Activated CD8-positive, alpha-beta T cell treated with anti-CD3 and anti-CD28 coated beads, Interleukin-2, amount 10 ng/mL, durations not matched to agents 7 days and 5 days (primary cell): Measurements from ENCODE around the gene ROBO4. TPM values are rescaled to one million over a fixed set of nuclear protein-coding genes. Genes with fewer than 3 reads are reported as not detected.
A peak's percentile ranks its signal among the peaks of the same experiment; 100 is the strongest.

ENCODE experiments used
- ATAC-seq: fragments of 150-1000 bp; cut with Tn5 transposase; one replicate; pipeline ENCODE4 v1.10.0; 2021; ENCODE audit warnings: moderate library complexity
- CTCF ChIA-PET: fragments of 350-600 bp; sonication (Branson Sonifier 250); formaldehyde crosslinking; loops from one replicate; lab custom pipeline; 2021; ENCODE audit warnings: antibody characterized with exemption; lab: Charles Lee
- POLR2A ChIA-PET: fragments of 350-600 bp; sonication (Branson Sonifier 250); formaldehyde crosslinking; loops from one replicate; lab custom pipeline; 2021; ENCODE audit warnings: antibody characterized with exemption; lab: Charles Lee
- DNase-seq: peaks from one replicate; pipeline ENCODE4 v3.0.0-alpha.2; 2020
- H3K27ac Mint-ChIP-seq: one replicate; pipeline ENCODE4 v1.8.0; 2021; ENCODE audit warnings: mild to moderate bottlenecking, mixed read lengths
- H3K27me3 Mint-ChIP-seq: one replicate; pipeline ENCODE4 v1.8.0; 2021; ENCODE audit warnings: low read depth, mixed read lengths
- H3K36me3 Mint-ChIP-seq: one replicate; pipeline ENCODE4 v1.8.0; 2021; ENCODE audit warnings: low read depth, mixed read lengths
- H3K4me1 Mint-ChIP-seq: one replicate; pipeline ENCODE4 v1.8.0; 2021; ENCODE audit warnings: low read depth, mixed read lengths
- H3K4me3 Mint-ChIP-seq: one replicate; pipeline ENCODE4 v1.8.0; 2021; ENCODE audit warnings: mild to moderate bottlenecking, mixed read lengths
- H3K9me3 Mint-ChIP-seq: one replicate; pipeline ENCODE4 v1.8.0; 2022; ENCODE audit warnings: mixed read lengths; ENCODE audit not compliant: insufficient read depth
- total RNA-seq, 2 experiments: library from RNA; stranded (reverse); gene quantifications; one replicate each; pipeline ENCODE4 v1.2.3, GENCODE V29; 2021

Gene ROBO4
- total RNA-seq, 2 experiments from 2014 or later: 0.05 TPM; not detected in 1

DNA sequence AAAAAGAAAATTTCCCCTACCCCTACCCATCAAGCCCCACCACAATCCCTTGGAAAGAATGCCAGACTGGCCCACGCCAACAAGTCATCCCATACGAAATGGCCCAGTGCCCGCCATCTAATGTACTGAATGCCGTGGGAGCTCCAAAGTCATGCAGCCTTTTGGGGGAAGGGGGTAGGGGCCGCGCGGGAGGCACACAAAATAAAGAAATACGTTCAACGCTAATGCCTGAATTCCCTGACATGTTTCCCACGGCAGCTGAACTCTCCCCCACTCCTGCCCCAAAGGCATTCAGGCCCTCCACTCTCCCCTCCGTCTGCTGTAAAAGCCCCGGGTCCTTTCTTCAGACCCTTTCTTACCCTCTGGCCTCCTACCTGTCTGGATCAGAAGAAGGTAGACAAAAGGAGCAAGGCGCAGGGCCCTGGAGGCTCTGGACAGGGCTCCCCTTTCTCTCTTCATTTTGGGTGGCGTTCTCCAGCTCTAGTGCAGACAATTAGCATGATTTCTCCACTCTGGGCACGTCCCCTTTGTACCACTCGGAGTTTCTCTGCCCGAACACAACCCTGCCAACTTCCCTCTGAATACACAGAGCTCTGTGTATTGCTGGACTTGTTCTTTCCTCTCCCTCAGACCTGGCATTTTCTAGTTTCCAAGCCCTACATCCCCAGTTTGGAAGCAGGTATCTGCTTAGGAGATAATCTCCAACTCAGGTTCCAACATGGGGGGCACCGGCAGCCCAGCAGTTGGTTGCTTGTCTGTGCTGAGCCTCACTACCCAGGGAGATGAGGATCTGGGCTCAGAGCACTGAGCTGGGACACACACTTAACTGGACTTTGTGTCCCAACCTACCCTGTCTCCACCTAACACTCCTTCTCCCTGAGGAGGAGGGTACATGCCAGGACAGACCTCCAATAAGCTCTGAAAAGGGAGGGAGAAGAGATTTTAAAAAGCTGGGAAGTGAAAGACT lies 38.2 kb upstream of the ROBO4 start, which contains the start of gene HEPACAM:
TSS of gene HEPACAM (minus strand) at position 500 of the 967 bp plus-strand sequence. CDS start at position 459, 41 bp downstream.
- peaks cover 10% of the 10 kb centered on the region for H3K27me3 Mint-ChIP-seq
- H3K9me3 Mint-ChIP-seq: no peaks in the 10 kb centered on the region
- POLR2A ChIA-PET: interaction anchor here (0.6 to 1.8 kb wide), 2 partner anchors 9 to 18 kb away, joined by 4 read pairs; partner anchors contain the start of gene CCDC15
- ATAC-seq (no peak), DNase-seq (no peak)
- H3K4me1 Mint-ChIP-seq: peaks cover 5% of the 10 kb centered on the region
- H3K4me3 Mint-ChIP-seq: no peak within 1 kb of the TSS
- CTCF ChIA-PET: interaction anchor here (1.1 to 3.1 kb wide), 4 partner anchors 9 to 59 kb away, joined by 3 to 10 read pairs (median 9); no protein-coding TSS in a partner anchor
- H3K36me3 Mint-ChIP-seq: no peaks in the 10 kb centered on the region
- no peak within 1 kb of the TSS for H3K27ac Mint-ChIP-seq

DNA sequence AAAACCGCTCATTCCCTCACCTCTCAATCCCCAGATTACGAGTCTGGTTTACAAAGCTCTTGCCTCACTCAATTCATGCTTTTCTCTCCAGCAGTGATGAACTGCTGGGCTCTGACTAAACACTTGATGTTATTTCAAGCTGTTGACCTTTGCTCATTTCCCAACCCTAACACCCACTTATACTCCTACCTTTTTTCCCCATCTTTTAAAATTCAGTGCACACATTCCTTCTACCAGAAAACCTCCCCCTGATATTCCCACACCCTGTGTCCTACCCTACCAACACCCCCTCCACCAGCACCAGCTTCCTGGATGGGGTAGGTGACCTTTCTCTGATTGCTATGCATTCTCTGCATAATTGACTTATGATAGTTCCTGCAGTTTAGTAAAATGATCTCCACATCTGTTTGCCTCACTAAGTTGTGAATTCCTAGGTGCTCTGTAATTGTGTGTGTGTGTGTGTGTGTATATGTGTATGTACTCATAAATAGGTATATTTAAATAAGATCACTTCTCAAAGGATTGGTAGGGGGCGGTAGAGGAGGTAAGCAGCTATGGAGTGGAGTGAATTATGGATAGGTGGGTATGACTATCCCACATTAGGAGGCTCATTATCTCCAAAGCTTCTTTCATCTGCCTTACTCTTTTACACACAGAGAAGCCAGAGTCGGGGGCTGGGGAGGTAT lies 37.3 kb upstream of the ROBO4 start:
- Mint-ChIP-seq H3K36me3 (peaks cover 4% of the 10 kb centered on the region), H3K9me3 (no peaks in the 10 kb centered on the region), H3K4me3 (no peak overlapping the region), H3K27ac (no peak overlapping the region), H3K4me1 (peaks cover 12% of the 10 kb centered on the region), H3K27me3 (peaks cover 10% of the 10 kb centered on the region)
- DNase-seq (no peak), ATAC-seq (no peak)
- POLR2A ChIA-PET: interaction anchor here (0.9 to 1.8 kb wide), 2 partner anchors 8 to 16 kb away, joined by 3 to 4 read pairs; no protein-coding TSS in a partner anchor
- CTCF ChIA-PET: interaction anchor here (1.0 to 3.1 kb wide), 5 partner anchors 9 to 59 kb away, joined by 3 to 10 read pairs (median 8); no protein-coding TSS in a partner anchor

DNA sequence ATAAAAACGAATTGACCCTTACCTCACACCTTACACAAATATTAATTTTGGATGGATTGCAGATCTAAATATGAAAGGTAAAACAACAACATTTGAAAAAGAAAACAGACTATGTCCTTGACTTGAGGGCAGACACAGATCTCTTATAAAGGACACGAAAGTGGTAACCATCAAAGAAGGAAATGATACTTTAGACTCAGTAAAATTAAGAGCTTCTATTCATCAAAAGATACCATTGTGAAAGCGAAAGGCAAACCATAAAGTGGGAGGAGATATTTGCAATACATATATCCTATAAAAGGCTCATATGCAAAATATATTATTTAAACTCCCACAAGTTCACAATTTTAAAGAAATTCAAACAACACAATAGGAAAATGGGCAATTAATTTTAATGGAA lies 33.1 kb upstream of the ROBO4 start:
- ChIA-PET CTCF (interaction anchor here (1.2 to 1.6 kb wide), 4 partner anchors 11 to 23 kb away, joined by 4 to 5 read pairs (median 4); partner anchors contain the start of gene CCDC15), POLR2A (interaction anchor here (1.0 kb wide), 1 partner anchor 24 kb away, joined by 5 read pairs; the partner anchor contains the start of gene CCDC15)
- H3K4me3 Mint-ChIP-seq: no peak overlapping the region
- ATAC-seq (peak; percentile 58), DNase-seq (no peak)
- peaks cover 1% of the 10 kb centered on the region for H3K27me3 Mint-ChIP-seq
- peaks cover 12% of the 10 kb centered on the region for H3K4me1 Mint-ChIP-seq
- peaks cover 4% of the 10 kb centered on the region for H3K36me3 Mint-ChIP-seq
- H3K27ac Mint-ChIP-seq: peak overlapping the region; percentile 36
- no peaks in the 10 kb centered on the region for H3K9me3 Mint-ChIP-seq

DNA sequence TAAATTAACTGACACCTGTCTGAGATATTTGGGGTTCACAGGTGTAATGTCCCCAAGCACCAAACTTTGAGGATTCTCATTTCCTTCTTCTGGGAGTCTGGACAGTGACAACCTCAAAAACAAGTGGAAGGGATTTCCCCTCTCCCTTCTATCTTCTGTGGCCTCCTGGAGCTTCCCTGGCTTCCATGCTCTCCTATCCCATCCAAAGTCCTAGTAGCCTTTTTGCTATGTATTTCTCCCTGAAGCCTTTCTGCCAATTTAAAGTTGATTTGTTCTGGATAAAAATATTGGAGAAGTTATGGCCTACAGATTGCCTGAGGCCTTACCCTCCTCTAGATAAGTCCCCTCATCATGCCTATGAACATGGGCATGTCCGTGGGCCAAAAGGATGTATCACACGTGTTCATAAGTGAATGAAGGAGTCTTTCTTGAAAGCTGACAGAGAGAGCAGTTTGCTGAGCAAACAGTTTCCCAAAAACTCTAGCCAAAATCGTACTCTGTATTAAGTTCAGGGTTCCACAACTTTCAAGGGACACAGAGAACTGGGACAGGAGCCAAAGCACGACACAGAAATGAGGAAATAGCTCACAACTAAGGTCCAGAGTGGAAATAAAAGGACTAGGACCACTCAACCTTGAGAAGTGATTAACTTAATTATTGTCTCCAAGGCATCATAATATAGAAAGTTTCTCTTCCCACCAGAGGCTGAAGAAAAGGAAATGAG lies 31.4 kb upstream of the ROBO4 start:
- Mint-ChIP-seq H3K27ac (no peak overlapping the region), H3K4me1 (peaks cover 13% of the 10 kb centered on the region), H3K36me3 (peaks cover 4% of the 10 kb centered on the region), H3K4me3 (no peak overlapping the region), H3K27me3 (no peaks in the 10 kb centered on the region), H3K9me3 (no peaks in the 10 kb centered on the region)
- ChIA-PET CTCF (interaction anchor here (1.6 kb wide), 1 partner anchor 24 kb away, joined by 5 read pairs; the partner anchor contains the start of gene CCDC15), POLR2A (interaction anchor here (1.2 kb wide), 1 partner anchor 22 kb away, joined by 3 read pairs; no protein-coding TSS in a partner anchor)
- DNase-seq: no peak
- ATAC-seq: no peak

DNA sequence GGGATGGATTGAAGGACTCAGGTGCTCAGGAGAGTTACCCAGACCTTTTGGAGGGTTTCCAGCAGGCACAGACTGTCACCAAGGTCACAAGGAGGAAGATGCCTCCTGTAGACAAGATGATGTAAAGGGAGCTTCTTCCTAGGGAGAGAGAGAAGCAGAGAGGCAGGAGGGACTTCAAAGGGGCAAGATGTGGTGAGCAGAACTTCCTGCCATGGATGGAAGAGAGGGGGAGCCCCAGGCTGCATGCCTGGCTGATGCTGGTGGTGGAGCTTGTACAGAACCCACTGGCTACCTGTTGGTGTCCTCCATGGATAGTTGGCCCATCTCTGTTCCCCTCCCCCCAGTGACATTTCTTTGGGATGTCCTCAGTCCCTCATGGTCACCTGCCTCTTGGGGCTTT lies 25.6 kb upstream of the ROBO4 start:
- Mint-ChIP-seq H3K4me1 (peaks cover 29% of the 10 kb centered on the region), H3K9me3 (no peaks in the 10 kb centered on the region), H3K27ac (peak overlapping the region; percentile 69), H3K27me3 (peaks cover 3% of the 10 kb centered on the region), H3K36me3 (peaks cover 1% of the 10 kb centered on the region), H3K4me3 (no peak overlapping the region)
- ChIA-PET CTCF (interaction anchor here (1.2 to 2.1 kb wide), 6 partner anchors 12 to 219 kb away, joined by 3 to 11 read pairs (median 6); partner anchors contain the start of genes CCDC15 and HEPACAM), POLR2A (interaction anchor here (1.2 to 2.0 kb wide), 2 partner anchors 27 to 30 kb away, joined by 3 to 14 read pairs; partner anchors contain the start of gene CCDC15)
- ATAC-seq (peak; percentile 63), DNase-seq (peak; percentile 46)

DNA sequence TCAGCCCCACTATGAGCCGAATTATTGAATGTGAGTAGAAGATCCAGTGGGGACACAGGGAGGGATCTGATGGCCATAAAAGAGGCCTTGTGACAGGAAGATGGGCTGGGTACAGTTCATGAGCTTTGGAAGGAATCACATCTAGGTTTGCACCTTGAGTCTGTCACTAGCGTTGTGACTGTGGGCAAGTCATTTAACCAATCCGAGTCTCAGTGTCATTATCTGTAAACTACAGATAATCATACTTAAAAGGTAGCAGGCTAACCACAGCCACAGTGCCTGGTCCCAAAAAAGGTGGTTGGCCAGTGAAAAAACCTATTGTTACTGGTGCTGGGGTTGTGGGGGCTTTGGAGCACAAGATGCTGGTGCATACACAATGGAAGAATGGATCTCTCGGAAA lies 25.2 kb upstream of the ROBO4 start:
- peaks cover 3% of the 10 kb centered on the region for H3K27me3 Mint-ChIP-seq
- peaks cover 1% of the 10 kb centered on the region for H3K36me3 Mint-ChIP-seq
- DNase-seq (no peak), ATAC-seq (no peak)
- H3K27ac Mint-ChIP-seq: peak overlapping the region; percentile 69
- CTCF ChIA-PET: interaction anchor here (1.2 to 2.1 kb wide), 5 partner anchors 13 to 219 kb away, joined by 4 to 11 read pairs (median 7); partner anchors contain the start of genes CCDC15 and HEPACAM
- no peak overlapping the region for H3K4me3 Mint-ChIP-seq
- peaks cover 29% of the 10 kb centered on the region for H3K4me1 Mint-ChIP-seq
- H3K9me3 Mint-ChIP-seq: no peaks in the 10 kb centered on the region
- POLR2A ChIA-PET: interaction anchor here (1.2 to 2.0 kb wide), 2 partner anchors 28 to 31 kb away, joined by 3 to 14 read pairs; partner anchors contain the start of gene CCDC15

DNA sequence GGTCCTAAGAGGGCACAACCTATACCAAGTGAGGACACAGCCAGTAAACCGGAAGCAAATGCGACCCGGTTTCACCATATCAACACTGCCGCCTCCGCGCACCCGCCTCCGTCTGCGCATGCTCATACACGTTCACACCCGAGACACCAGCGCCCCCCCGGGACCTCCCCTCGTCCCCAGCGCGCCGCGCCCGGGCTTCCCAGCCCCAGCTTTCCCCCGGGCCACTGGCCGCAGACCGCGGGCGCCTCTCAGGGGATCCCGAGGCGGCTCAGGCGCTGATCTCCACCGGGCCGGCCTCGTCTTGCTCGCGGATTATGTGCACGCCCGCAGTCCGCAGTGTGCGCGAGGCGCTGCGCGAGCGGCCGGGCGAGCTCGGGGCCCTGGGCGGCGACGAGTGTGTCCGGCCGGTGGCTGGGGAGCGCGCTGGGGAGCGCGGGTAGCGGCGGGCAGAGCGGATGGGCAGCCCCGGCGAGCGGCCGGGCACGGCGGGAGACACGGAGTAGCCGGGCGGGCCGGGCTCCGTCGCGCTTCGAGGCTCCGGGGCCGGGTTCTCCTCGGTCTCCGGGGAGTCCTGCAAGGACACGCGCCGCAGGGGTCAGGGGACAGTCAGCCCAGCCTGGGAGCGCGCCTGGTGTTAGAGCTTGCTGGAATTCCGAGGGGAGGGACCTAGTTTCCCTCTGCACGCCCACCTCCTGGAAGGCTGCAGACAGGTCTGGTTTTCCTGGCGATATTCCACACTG lies 23.4 kb upstream of the ROBO4 start:
- ATAC-seq (peak; percentile 85), DNase-seq (peak; percentile 87)
- Mint-ChIP-seq H3K27ac (peak overlapping the region; percentile 64), H3K27me3 (peaks cover 3% of the 10 kb centered on the region), H3K4me1 (peaks cover 29% of the 10 kb centered on the region), H3K4me3 (peak overlapping the region; percentile 46), H3K9me3 (no peaks in the 10 kb centered on the region), H3K36me3 (peaks cover 1% of the 10 kb centered on the region)
- CTCF ChIA-PET: interaction anchor here (1.2 to 2.0 kb wide), 3 partner anchors 9 to 30 kb away, joined by 3 to 4 read pairs (median 3); partner anchors contain the start of gene ROBO4
- POLR2A ChIA-PET: interaction anchor here (1.1 to 1.2 kb wide), 2 partner anchors 32 to 33 kb away, joined by 3 to 4 read pairs; partner anchors contain the start of gene CCDC15

DNA sequence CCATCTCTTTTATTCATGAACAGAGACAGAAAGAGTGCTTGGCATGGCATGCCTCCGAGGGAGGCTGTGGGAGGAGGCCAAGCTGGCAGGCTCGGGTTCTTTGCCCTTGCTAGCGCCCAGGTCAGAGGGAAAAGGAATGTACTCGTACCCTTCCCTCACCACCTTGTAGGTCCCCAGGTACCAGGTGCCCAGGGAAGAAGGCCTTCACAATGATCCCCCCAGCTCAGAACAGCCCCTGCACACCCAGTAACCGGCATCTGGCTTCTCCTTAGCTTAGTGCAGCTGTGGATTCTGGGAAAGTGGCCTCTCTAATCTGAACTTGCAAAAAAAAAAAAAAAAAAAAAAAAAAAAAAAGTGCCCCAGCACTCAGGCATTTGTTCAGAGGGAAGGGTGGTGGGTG lies 22.7 kb upstream of the ROBO4 start:
- Mint-ChIP-seq H3K4me3 (no peak overlapping the region), H3K27ac (no peak overlapping the region), H3K4me1 (peaks cover 29% of the 10 kb centered on the region), H3K9me3 (no peaks in the 10 kb centered on the region), H3K36me3 (peaks cover 1% of the 10 kb centered on the region), H3K27me3 (peaks cover 5% of the 10 kb centered on the region)
- DNase-seq (no peak), ATAC-seq (no peak)
- CTCF ChIA-PET: interaction anchor here (1.2 to 2.0 kb wide), 2 partner anchors 10 to 44 kb away, joined by 4 to 6 read pairs; no protein-coding TSS in a partner anchor
- POLR2A ChIA-PET: interaction anchor here (1.1 kb wide), 1 partner anchor 33 kb away, joined by 3 read pairs; the partner anchor contains the start of gene CCDC15

DNA sequence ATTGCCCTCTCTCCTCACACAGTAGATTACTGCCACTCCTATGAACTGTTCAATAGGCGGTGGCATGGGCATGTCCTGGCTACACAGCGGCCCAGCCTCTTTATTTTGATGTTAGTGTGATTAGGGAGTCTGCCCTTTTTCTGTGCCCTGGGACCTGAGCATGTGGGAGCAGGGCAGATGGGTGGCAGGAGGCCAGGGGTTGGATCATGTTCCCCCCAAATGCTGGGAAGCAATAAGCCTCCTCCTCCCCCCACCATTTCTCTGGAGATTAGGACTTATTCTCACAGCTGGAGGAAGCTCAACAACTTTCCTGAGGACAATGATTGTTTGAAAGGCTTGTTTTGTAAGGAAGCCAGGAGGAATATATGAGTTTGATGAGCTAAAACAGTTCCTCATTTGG lies 22.2 kb upstream of the ROBO4 start:
- ATAC-seq (no peak), DNase-seq (no peak)
- Mint-ChIP-seq H3K27ac (no peak overlapping the region), H3K36me3 (peaks cover 1% of the 10 kb centered on the region), H3K4me3 (no peak overlapping the region), H3K27me3 (peaks cover 9% of the 10 kb centered on the region), H3K9me3 (no peaks in the 10 kb centered on the region), H3K4me1 (peaks cover 29% of the 10 kb centered on the region)
- POLR2A ChIA-PET: interaction anchor here (1.1 kb wide), 1 partner anchor 34 kb away, joined by 3 read pairs; the partner anchor contains the start of gene CCDC15
- CTCF ChIA-PET: interaction anchor here (1.2 to 2.0 kb wide), 2 partner anchors 10 to 44 kb away, joined by 4 to 6 read pairs; no protein-coding TSS in a partner anchor
